Hematopoietic multipotent progenitor cell treated with erythropoietin and hydrocortisone succinate and interleukin-3 and kit ligand, for 4 days (in vitro differentiated cells): ENCODE data around the gene PPM1M.

Source experiments
- DNase-seq: peaks from one replicate; pipeline ENCODE4 v3.0.0-alpha.2; 2015

Gene PPM1M

DNA sequence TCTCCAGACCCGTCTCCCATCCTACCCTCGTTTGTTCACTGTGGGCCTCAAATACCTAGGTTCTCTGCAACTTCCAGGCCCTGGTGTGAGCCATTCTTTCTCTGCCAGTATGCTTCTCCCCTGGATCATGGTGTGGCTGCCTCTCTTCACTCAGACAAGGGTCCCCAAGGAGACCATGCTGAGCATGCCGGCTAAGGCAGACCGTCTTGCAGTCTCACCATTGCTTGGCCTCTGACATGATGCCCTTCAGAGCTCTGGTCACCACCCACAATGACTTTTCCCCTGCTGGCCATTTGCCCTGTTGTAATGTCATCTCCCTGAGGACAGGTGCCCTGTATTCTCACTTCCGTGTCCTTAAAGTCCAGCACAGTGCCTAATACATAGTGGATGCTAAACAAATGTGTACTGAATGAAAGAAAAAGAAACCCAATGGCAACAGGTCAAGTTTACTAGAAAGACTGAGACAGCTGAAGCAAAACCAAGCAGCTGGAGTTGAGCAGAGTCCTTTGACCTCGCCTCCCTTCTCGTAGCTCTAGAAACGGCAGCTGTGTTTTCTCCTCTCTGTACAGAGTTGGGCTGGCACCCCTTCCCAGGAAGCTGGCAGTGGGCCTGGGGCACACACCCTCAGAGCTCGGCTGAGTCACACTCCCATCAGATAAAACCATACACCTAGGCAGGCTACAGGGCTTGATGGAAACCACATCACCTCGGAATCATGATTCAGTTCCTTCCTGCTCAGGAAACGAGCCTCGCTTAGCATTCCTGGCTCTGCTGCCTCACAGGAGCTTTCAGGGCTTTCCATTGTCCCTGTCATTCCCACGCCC is 28.8 kb upstream of the PPM1M start:
- DNase-seq: peak; percentile 43

- no peak for DNase-seq
Measured at GRCh38 chr3:52217409-52217805, 28.2 kb upstream of the PPM1M start.

DNA sequence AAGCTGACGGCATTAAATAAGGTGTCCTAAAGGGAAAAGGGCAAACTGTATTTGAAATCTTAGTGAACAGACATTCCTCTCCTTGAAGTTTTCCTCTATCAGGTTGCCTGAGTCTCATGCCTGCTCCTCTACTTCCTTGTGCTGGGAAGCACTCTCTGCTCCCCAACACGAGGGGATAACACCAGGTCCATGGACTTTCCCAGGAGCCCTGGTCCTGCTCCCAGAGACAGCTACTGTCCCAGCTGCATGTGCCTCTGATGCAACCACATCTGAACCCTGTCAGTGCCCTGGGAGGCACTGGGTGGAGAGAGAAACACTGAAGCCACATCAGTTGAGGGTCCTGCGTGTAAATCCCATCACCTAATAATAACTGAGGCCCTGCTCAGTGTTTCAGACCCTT is 27.5 kb upstream of the PPM1M start:
- DNase-seq: no peak

- DNase-seq: peak; percentile 75
Measured at GRCh38 chr3:52218454-52218853, 27.1 kb upstream of the PPM1M start.

- no peak for DNase-seq
Measured at GRCh38 chr3:52218937-52219650, 26.5 kb upstream of the PPM1M start.

DNA sequence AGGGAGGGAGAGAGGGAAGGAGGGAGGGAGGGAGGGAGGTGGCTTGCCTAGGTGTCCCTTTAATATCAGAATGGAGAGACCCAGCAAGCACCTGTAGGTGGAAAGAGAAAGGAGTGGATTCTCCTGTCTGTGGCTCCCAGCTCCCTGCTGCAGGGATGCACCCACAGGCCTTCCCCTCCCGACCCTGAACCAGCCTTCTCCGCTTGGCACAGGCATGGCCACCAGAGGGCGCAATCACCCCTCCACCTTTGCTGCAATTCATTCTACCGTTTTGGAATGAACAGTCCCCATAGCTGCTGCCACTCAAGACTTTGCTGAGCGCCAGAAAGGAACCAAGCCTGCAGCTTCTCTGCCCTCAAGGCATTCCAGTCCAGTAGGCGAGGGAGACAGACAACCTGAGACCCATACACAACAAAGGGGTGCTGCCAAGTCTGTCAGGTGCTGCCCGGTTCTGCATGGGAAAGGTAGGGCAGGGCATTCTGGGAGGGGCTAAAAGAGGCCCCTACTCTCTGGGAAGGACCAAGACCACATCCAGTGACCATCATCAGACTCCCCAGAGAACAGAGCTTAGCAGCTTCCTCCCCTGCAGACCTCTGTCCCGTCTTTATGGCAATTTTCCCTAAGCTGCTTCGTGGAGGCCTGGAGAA is 25.1 kb upstream of the PPM1M start:
- peak; percentile 92 for DNase-seq

DNA sequence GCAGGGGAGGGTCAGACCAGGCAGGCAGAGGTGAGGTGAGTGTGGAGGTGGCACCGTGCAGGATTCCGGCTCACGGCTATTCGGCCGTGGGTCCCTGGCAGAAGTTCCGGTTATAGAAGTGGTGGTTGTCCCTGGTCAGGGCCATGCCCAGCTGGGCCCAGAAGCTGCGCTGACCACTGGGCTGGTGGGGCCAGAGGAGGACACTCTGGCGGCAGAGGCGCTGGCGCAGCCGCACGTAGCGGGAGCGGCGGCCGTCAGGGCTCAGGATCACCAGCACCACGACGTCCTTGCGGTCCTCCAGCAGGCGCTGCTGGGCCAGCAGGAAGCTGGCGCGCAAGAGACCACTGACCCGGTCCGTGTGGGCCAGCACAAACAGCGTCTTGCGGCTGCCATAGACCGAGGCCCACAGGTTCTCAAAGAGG is 24.4 kb upstream of the PPM1M start:
- no peak for DNase-seq

DNA sequence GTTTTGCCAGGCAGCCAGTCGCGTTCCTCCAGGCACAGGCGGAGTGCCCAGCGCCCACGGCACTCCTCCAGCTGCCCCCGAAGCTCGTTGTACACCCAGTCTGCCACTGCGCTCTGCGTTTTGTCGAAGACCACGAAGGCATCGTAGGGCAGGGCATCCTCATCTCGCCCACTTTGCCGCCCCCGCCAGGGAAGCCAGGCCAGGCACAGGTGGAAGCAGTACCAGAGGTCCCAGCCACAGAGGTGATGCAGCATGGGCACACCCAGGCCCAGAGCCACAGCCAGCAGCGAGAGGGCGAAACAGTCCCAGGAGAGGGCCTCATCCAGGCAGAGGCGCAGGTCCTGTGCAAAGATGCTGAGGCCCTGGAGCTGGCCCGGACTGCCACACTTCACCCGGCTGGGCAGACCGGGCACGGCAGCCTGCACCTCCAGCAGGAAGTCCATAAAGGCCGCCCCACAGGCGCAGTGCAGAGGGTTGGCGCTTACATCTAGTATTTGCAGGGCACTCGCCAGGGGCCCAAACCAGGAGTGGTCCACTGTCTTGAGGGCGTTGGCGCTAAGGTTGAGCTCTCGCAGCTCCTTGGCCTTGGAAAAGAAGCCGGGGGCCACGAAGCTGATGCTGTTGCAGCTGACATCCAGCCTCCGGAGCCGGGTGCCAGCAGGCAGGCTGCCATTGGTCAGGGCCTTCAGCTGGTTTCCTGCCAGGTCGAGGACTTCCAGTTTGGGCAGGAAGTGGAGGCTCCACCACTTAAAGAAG is 23.8 kb upstream of the PPM1M start:
- no peak for DNase-seq

GRCh38 chr3:52222319-52223221 is 23.0 kb upstream of the PPM1M start:
- no peak for DNase-seq

GRCh38 chr3:52223449-52224408 is 21.8 kb upstream of the PPM1M start:
- no peak for DNase-seq

DNA sequence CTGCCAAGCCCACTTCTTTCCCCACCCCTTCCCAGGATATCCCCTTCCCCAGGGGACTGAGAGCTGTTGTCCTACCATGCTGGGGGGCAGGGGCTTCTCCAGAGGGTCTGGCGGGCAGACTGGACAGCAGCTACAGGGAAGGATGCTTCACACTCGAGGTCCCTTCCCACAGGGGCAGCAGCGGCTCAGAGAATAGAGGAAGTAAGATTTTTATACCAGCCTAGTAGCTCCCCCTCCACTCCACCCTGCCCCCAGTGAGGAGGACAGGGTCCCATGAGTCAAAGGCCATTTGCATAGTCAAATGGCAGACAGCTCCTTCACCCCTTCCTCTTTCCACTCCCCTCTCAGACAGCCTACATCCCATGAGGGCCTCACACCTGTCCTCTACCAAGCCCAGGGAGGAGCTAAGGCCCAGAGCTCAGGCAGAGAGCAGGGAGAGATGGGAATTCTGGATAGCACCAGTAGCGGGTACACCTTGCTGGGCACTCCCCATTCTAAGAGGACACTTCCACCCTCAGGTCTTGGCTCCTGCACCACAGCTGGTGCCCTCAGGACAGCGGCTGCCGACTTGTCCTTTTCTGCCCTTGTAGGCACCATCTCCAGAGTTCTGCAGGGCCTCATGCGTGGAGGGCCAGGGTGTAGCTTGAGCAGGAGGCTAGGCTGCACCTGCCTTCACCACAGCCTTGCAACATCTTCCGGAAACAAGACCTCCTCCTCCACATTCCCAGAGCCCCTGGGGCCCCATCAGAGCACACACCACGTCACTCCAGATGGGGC is 19.9 kb upstream of the PPM1M start, which contains the start of gene TLR9:
Gene TLR9 (minus strand): TSS at position 194 of the 777 bp plus-strand sequence. CDS start 116 bp downstream, at position 78.
- peak; percentile 81 for DNase-seq

GRCh38 chr3:52226229-52226817 is 19.2 kb upstream of the PPM1M start:
- peak; percentile 30 for DNase-seq

- DNase-seq: no peak
Measured at GRCh38 chr3:52227117-52227516, 18.4 kb upstream of the PPM1M start.

DNA sequence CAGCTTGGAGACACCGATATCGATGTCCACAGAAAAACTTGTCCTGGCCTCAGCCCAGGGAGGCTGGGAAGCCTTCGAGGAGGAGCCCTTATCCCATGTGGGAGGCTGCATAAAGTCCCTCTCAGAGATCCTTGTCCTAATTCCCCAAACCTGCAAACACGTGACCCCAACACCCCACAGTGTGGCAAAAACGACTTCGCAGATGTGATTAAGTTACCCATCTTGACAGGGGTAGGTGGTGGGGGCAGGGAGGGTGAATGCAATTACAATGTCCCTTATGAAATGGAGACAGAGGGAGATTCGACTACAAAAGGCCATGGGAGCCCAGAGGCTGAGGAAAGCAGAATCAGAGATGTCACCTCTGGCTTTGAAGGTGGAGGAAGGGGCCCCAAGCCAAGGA is 17.8 kb upstream of the PPM1M start:
- DNase-seq: no peak

DNA sequence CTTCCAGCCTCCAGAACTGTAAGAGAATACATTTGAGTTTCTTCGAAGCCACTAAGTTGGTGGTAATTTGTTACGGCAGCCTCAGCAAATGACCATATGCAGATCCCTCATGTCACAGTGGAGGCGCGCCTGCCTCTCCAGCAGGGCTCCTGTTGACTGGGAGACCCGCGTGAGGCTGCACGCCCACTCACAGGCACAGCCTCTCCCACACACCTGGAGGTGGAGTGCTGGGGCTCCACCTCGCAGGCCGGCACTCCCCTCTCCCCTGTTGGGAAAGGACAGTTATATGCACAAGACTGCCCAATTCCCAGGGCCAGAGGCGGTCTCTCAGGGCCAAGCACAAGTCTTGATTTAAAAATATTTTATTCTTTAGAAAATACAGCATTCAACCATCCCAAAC is 17.3 kb upstream of the PPM1M start:
- no peak for DNase-seq

DNA sequence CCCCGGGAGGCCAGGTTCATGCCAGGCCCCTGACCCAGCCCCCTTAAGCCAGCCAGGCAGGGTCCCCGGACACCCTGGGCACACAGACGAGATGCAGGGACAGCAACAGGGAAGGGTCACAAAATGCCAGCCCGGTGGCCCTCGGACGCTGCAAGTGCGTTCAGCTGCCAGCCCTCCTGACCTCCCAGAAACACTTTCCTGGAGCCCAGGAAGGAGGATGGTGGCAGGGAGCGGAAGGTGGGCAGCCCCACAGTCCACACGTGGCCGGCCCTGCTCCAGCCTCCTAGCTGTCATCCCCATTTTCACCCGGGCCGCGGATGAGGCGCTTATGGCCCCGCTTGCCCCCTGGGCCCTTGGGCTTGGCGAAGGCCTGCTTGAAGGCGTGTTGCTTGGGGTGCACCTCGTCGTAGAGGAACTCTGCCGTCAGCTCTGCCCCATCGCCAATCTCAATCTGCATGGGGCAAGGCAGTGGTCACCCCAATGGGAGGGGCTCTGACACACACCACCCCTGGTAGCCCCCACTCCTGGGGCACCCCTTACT is 16.7 kb upstream of the PPM1M start:
- DNase-seq: no peak

DNA sequence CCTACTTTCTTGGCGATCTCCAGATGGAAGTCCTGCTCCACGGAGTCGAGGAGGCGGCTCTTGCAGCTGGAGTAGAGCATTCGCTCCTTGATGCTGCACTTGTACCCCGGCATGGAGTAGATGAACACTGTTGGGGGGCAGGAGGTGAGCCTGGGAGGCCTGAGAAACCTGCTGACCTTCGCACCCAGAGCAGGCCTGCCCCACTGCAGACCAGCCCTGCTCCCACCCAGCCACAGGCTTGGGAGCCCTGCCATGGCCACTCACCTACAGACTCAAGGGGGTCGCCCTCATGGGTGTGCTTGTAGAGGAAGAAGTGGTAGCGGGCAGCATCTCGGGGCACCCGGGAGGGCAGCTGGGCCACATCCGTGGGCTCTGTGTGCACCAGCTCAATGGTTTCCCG is 15.9 kb upstream of the PPM1M start:
- no peak for DNase-seq

DNA sequence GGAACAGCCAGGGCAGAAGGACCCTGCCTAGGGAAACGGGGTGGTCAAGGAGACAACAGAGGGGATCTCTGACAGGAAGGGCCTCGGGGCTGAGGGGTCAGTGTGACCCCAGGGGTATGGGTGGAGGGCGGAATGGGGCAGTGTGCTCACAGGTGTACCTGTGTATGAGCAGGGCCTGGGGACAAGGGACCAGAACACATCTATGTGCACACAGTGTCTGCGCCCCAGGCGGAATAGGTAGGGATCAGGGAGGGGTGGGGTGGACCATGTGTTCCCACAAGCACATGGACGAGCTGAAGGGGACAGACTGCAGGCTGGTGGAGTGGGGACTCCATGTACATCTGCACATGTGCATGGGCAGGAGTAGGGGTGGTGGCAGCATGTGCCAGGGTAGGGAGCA is 15.1 kb upstream of the PPM1M start:
- no peak for DNase-seq

GRCh38 chr3:52230889-52231499 is 14.6 kb upstream of the PPM1M start:
- no peak for DNase-seq
